Measurements from ENCODE around the gene TP53TG5. TPM values are rescaled to one million over a fixed set of nuclear protein-coding genes. Genes with fewer than 3 reads are reported as not detected.
"Not testable (repeated sequence)": the region's sequence is repeated elsewhere in the genome, so short reads cannot be mapped to it uniquely, and the experiment has no call there.

Gene TP53TG5
- total RNA-seq, 1 donor, result 0.09 TPM

- no peak overlapping the region for H3K4me3 ChIP-seq (ENCODE audit: low read depth, low read length)
Measured at GRCh38 chr20:45354423-45355208, 23.5 kb downstream of the TP53TG5 start.

GRCh38 chr20:45353746-45354145 is 24.4 kb downstream of the TP53TG5 start:
- H3K4me3 ChIP-seq (ENCODE audit: low read depth, low read length), result no peak overlapping the region
- no peak for DNase-seq (ENCODE audit: low read depth)
- no peak for TF ChIP-seq CTCF (IDR thresholded peaks at IDR 0.05; ENCODE audit: insufficient read depth, low read length)

More at GRCh38 chr20:45354423-45355208, 23.5 kb downstream of the TP53TG5 start:
- peak; percentile 53 for DNase-seq (ENCODE audit: low read depth)
- TF ChIP-seq CTCF (IDR thresholded peaks at IDR 0.05; ENCODE audit: insufficient read depth, low read length), result no peak

- DNase-seq (ENCODE audit: low read depth), result no peak
- H3K4me3 ChIP-seq (ENCODE audit: low read depth, low read length), result no peak overlapping the region
- no peak for TF ChIP-seq CTCF (IDR thresholded peaks at IDR 0.05; ENCODE audit: insufficient read depth, low read length)
Measured at GRCh38 chr20:45352729-45353128, 25.4 kb downstream of the TP53TG5 start.

GRCh38 chr20:45350795-45351194 is 27.3 kb downstream of the TP53TG5 start:
- H3K4me3 ChIP-seq (ENCODE audit: low read depth, low read length); DNase-seq (ENCODE audit: low read depth): not testable (repeated sequence)

GRCh38 chr20:45350217-45350616 is 27.9 kb downstream of the TP53TG5 start:
- TF ChIP-seq CTCF (IDR thresholded peaks at IDR 0.05; ENCODE audit: insufficient read depth, low read length), result no peak
- DNase-seq (ENCODE audit: low read depth), result peak; percentile 23
- H3K4me3 ChIP-seq (ENCODE audit: low read depth, low read length), result no peak overlapping the region

GRCh38 chr20:45347936-45348778 is 30.0 kb downstream of the TP53TG5 start, which contains the start of gene SDC4:
Gene SDC4 (minus strand): TSS chr20:45348424. CDS start chr20:45348384, 40 bp downstream.
- DNase-seq (ENCODE audit: low read depth), result peak; percentile 60
- peak within 1 kb of the TSS; percentile 87 for H3K4me3 ChIP-seq (ENCODE audit: low read depth, low read length)
- no peak for TF ChIP-seq CTCF (IDR thresholded peaks at IDR 0.05; ENCODE audit: insufficient read depth, low read length)
